HEK293 (cell line): Measurements from ENCODE around the gene MALT1.
A peak's percentile ranks its signal among the peaks of the same experiment; 100 is the strongest.

Experiments
- EGR2 ChIP-seq: fragments of 450-650 bp; formaldehyde crosslinking; IDR thresholded peaks from 2 replicates; pipeline ENCODE4 v1.5.1; 2016; ENCODE audit warnings: low read depth, missing biosample characterization, missing genetic modification characterization
- GLI4 ChIP-seq: fragments of 450-650 bp; formaldehyde crosslinking; IDR thresholded peaks from 2 replicates; pipeline ENCODE4 v1.5.1; 2016; ENCODE audit warnings: missing biosample characterization, missing genetic modification characterization
- IKZF3 ChIP-seq: fragments of 450-650 bp; IDR thresholded peaks from 2 replicates; pipeline ENCODE4 v1.5.0; 2018; ENCODE audit warnings: missing biosample characterization, mild to moderate bottlenecking, missing genetic modification characterization, moderate library complexity
- PATZ1 ChIP-seq: fragments of 450-650 bp; formaldehyde crosslinking; IDR thresholded peaks from 2 replicates; pipeline ENCODE4 v1.5.1; 2016; ENCODE audit warnings: missing biosample characterization, missing genetic modification characterization
- PBX3 ChIP-seq: sonication (generic); formaldehyde crosslinking; IDR thresholded peaks from 2 replicates; pipeline ENCODE4 v1.8.1; 2022; ENCODE audit warnings: mild to moderate bottlenecking, moderate library complexity, missing genetic modification reagents
- SCRT2 ChIP-seq: fragments of 450-650 bp; formaldehyde crosslinking; IDR thresholded peaks from 2 replicates; pipeline ENCODE4 v1.5.1; 2016; ENCODE audit warnings: missing biosample characterization, missing genetic modification characterization
- SP2 ChIP-seq: fragments of 450-650 bp; formaldehyde crosslinking; IDR thresholded peaks from 2 replicates; pipeline ENCODE4 v1.5.1; 2016; ENCODE audit warnings: missing biosample characterization, missing genetic modification characterization
- ZFP3 ChIP-seq: fragments of 450-650 bp; formaldehyde crosslinking; IDR thresholded peaks from 2 replicates; pipeline ENCODE4 v1.5.1; 2016; ENCODE audit warnings: low read depth, missing biosample characterization, missing genetic modification characterization
- ZFP37 ChIP-seq: fragments of 450-650 bp; formaldehyde crosslinking; IDR thresholded peaks from 2 replicates; pipeline ENCODE4 v1.5.1; 2016; ENCODE audit warnings: missing biosample characterization, missing genetic modification characterization
- ZFP41 ChIP-seq: fragments of 450-650 bp; formaldehyde crosslinking; IDR thresholded peaks from 2 replicates; pipeline ENCODE4 v1.5.1; 2016; ENCODE audit warnings: missing biosample characterization, missing genetic modification characterization, borderline replicate concordance
- ZIC2 ChIP-seq: fragments of 450-650 bp; formaldehyde crosslinking; IDR thresholded peaks from 2 replicates; pipeline ENCODE4 v1.5.1; 2016; ENCODE audit warnings: missing biosample characterization, missing genetic modification characterization
- ZNF155 ChIP-seq: fragments of 450-650 bp; formaldehyde crosslinking; IDR thresholded peaks from 2 replicates; pipeline ENCODE4 v1.5.1; 2016; ENCODE audit warnings: missing biosample characterization, missing genetic modification characterization
- ZNF223 ChIP-seq: fragments of 450-650 bp; formaldehyde crosslinking; IDR thresholded peaks from 2 replicates; pipeline ENCODE4 v1.5.1; 2016; ENCODE audit warnings: missing biosample characterization, missing genetic modification characterization
- ZNF324 ChIP-seq: fragments of 450-650 bp; formaldehyde crosslinking; IDR thresholded peaks from 2 replicates; pipeline ENCODE4 v1.5.1; 2016; ENCODE audit warnings: missing biosample characterization, missing genetic modification characterization
- ZNF341 ChIP-seq: fragments of 450-650 bp; formaldehyde crosslinking; IDR thresholded peaks from 2 replicates; pipeline ENCODE4; 2016; ENCODE audit warnings: low read depth, missing biosample characterization, missing genetic modification characterization
- ZNF473 ChIP-seq: fragments of 450-650 bp; formaldehyde crosslinking; IDR thresholded peaks from 2 replicates; pipeline ENCODE4 v1.5.1; 2017; ENCODE audit warnings: missing biosample characterization, missing genetic modification characterization
- ZNF514 ChIP-seq: fragments of 450-650 bp; formaldehyde crosslinking; IDR thresholded peaks from 2 replicates; pipeline ENCODE4 v1.5.1; 2016; ENCODE audit warnings: missing biosample characterization, missing genetic modification characterization
- ZNF521 ChIP-seq: fragments of 450-650 bp; formaldehyde crosslinking; IDR thresholded peaks from 2 replicates; pipeline ENCODE4 v1.5.1; 2017; ENCODE audit warnings: missing biosample characterization, mild to moderate bottlenecking, missing genetic modification characterization
- ZNF544 ChIP-seq: fragments of 450-650 bp; formaldehyde crosslinking; IDR thresholded peaks from 2 replicates; pipeline ENCODE4 v1.5.0; 2017; ENCODE audit warnings: missing biosample characterization, missing genetic modification characterization
- ZNF548 ChIP-seq: fragments of 450-650 bp; formaldehyde crosslinking; IDR thresholded peaks from 2 replicates; pipeline ENCODE4 v1.5.1; 2016; ENCODE audit warnings: missing biosample characterization, missing genetic modification characterization
- ZNF549 ChIP-seq: fragments of 450-650 bp; IDR thresholded peaks from 2 replicates; pipeline ENCODE4 v1.5.1; 2018; ENCODE audit warnings: missing biosample characterization, missing genetic modification characterization, mild to moderate bottlenecking, inconsistent platforms, moderate library complexity
- ZNF561 ChIP-seq: fragments of 450-650 bp; IDR thresholded peaks from 2 replicates; pipeline ENCODE4 v1.5.1; 2018; ENCODE audit warnings: missing biosample characterization, missing genetic modification characterization, borderline replicate concordance
- ZNF571 ChIP-seq: fragments of 450-650 bp; formaldehyde crosslinking; IDR thresholded peaks from 2 replicates; pipeline ENCODE4 v1.5.0; 2017; ENCODE audit warnings: missing biosample characterization, missing genetic modification characterization
- ZNF585B ChIP-seq: fragments of 450-650 bp; formaldehyde crosslinking; IDR thresholded peaks from 2 replicates; pipeline ENCODE4 v1.5.1; 2016; ENCODE audit warnings: missing biosample characterization, missing genetic modification characterization
- ZNF626 ChIP-seq: fragments of 450-650 bp; sonication (Bioruptor Pico); formaldehyde crosslinking; IDR thresholded peaks from 2 replicates; pipeline ENCODE4 v1.5.1; 2018; ENCODE audit warnings: missing biosample characterization, missing genetic modification characterization, inconsistent platforms
- ZNF629 ChIP-seq: fragments of 450-650 bp; formaldehyde crosslinking; IDR thresholded peaks from 2 replicates; pipeline ENCODE4 v1.5.1; 2017; ENCODE audit warnings: missing biosample characterization, missing genetic modification characterization
- ZNF654 ChIP-seq: fragments of 450-650 bp; formaldehyde crosslinking; IDR thresholded peaks from 2 replicates; pipeline ENCODE4 v1.5.1; 2016; ENCODE audit warnings: low read depth, missing biosample characterization, missing genetic modification characterization
- ZNF658 ChIP-seq: fragments of 450-650 bp; formaldehyde crosslinking; IDR thresholded peaks from 2 replicates; pipeline ENCODE4; 2016; ENCODE audit warnings: missing biosample characterization, missing genetic modification characterization
- ZNF664 ChIP-seq: fragments of 450-650 bp; formaldehyde crosslinking; IDR thresholded peaks from 2 replicates; pipeline ENCODE4 v1.5.1; 2016; ENCODE audit warnings: missing biosample characterization, missing genetic modification characterization
- ZNF677 ChIP-seq: fragments of 450-650 bp; IDR thresholded peaks from 2 replicates; pipeline ENCODE4 v1.5.0; 2018; ENCODE audit warnings: missing biosample characterization, mild to moderate bottlenecking, missing genetic modification characterization, moderate library complexity
- ZNF701 ChIP-seq: fragments of 450-650 bp; formaldehyde crosslinking; IDR thresholded peaks from 2 replicates; pipeline ENCODE4 v1.5.1; 2016; ENCODE audit warnings: missing biosample characterization, missing genetic modification characterization
- ZNF707 ChIP-seq: fragments of 450-650 bp; formaldehyde crosslinking; IDR thresholded peaks from 2 replicates; pipeline ENCODE4 v1.5.1; 2016; ENCODE audit warnings: missing biosample characterization, missing genetic modification characterization
- ZNF776 ChIP-seq: fragments of 450-650 bp; formaldehyde crosslinking; IDR thresholded peaks from 2 replicates; pipeline ENCODE4 v1.5.0; 2017; ENCODE audit warnings: missing biosample characterization, missing genetic modification characterization, borderline replicate concordance
- ZNF777 ChIP-seq: fragments of 450-650 bp; formaldehyde crosslinking; IDR thresholded peaks from 2 replicates; pipeline ENCODE4 v1.5.1; 2017; ENCODE audit warnings: missing biosample characterization, missing genetic modification characterization, borderline replicate concordance
- ZNF837 ChIP-seq: fragments of 450-650 bp; formaldehyde crosslinking; IDR thresholded peaks from 2 replicates; pipeline ENCODE4 v1.5.1; 2016; ENCODE audit warnings: missing biosample characterization, missing genetic modification characterization
- ZSCAN30 ChIP-seq: fragments of 450-650 bp; IDR thresholded peaks from 2 replicates; pipeline ENCODE4 v1.5.1; 2018; ENCODE audit warnings: missing biosample characterization, mild to moderate bottlenecking, missing genetic modification characterization, moderate library complexity
- TF ChIP-seq, protein P1 (sequence below): fragments of 450-650 bp; formaldehyde crosslinking; IDR thresholded peaks from 2 replicates; pipeline ENCODE4 v1.5.1; 2016; ENCODE audit warnings: missing biosample characterization, missing genetic modification characterization
- TF ChIP-seq, protein P2 (sequence below): fragments of 450-650 bp; formaldehyde crosslinking; IDR thresholded peaks from 2 replicates; pipeline ENCODE4 v1.5.1; 2017; ENCODE audit warnings: missing biosample characterization, missing genetic modification characterization

MALT1 gene

GRCh38 chr18:58671111-58671631 lies at the start of gene MALT1 (continued):
- TF ChIP-seq, protein P1, sequence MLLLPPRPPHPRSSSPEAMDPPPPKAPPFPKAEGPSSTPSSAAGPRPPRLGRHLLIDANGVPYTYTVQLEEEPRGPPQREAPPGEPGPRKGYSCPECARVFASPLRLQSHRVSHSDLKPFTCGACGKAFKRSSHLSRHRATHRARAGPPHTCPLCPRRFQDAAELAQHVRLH, result no peak
- peak; percentile 57 for TF ChIP-seq SP2 (tag by site-specific recombination)
- no peak for TF ChIP-seq ZNF654 (tag by site-specific recombination)
- TF ChIP-seq ZNF664 (tag by site-specific recombination), result no peak
- TF ChIP-seq ZNF521, result no peak
- no peak for TF ChIP-seq ZNF701 (tag by site-specific recombination)
- peak; percentile 66 for TF ChIP-seq PBX3 (CRISPR knock-in tag)
- peak; percentile 96 for TF ChIP-seq EGR2 (tag by site-specific recombination)
- TF ChIP-seq ZNF544, result no peak
- no peak; the same call in 1 of the 2 replicates for TF ChIP-seq ZNF561
- no peak for TF ChIP-seq ZNF626 (tag by site-specific recombination)
- TF ChIP-seq ZNF549 (tag by site-specific recombination), result no peak
- no peak for TF ChIP-seq ZNF155 (tag by site-specific recombination)
- no peak for TF ChIP-seq ZNF585B (tag by site-specific recombination)
- no peak for TF ChIP-seq ZNF777 (tag by site-specific recombination)
- TF ChIP-seq GLI4, result no peak
- TF ChIP-seq ZFP3 (tag by site-specific recombination), result no peak
- TF ChIP-seq ZNF548 (tag by site-specific recombination), result no peak
- no peak for TF ChIP-seq ZNF629
- no peak for TF ChIP-seq SCRT2 (tag by site-specific recombination)
- TF ChIP-seq ZNF837 (tag by site-specific recombination), result no peak
- no peak for TF ChIP-seq ZNF707 (tag by site-specific recombination)
- TF ChIP-seq ZNF776 (tag by site-specific recombination), result no peak
- TF ChIP-seq IKZF3, result peak; percentile 53
- TF ChIP-seq ZNF223 (tag by site-specific recombination), result no peak
- no peak for TF ChIP-seq ZNF324
- TF ChIP-seq ZIC2 (tag by site-specific recombination), result peak; percentile 57
- TF ChIP-seq ZNF341 (tag by site-specific recombination), result peak; percentile 33; the same call in 1 of the 2 replicates
- peak; percentile 63; the same call in 1 of the 2 replicates for TF ChIP-seq ZSCAN30 (tag by site-specific recombination)
- no peak for TF ChIP-seq ZNF473
- no peak for TF ChIP-seq ZNF571 (tag by site-specific recombination)
- TF ChIP-seq ZFP37 (tag by site-specific recombination), result peak; percentile 56; the same call in 1 of the 2 replicates
- no peak for TF ChIP-seq ZNF677 (tag by site-specific recombination)
- TF ChIP-seq ZNF514 (tag by site-specific recombination), result no peak
- no peak for TF ChIP-seq ZFP41 (tag by site-specific recombination)
- TF ChIP-seq, protein P2, sequence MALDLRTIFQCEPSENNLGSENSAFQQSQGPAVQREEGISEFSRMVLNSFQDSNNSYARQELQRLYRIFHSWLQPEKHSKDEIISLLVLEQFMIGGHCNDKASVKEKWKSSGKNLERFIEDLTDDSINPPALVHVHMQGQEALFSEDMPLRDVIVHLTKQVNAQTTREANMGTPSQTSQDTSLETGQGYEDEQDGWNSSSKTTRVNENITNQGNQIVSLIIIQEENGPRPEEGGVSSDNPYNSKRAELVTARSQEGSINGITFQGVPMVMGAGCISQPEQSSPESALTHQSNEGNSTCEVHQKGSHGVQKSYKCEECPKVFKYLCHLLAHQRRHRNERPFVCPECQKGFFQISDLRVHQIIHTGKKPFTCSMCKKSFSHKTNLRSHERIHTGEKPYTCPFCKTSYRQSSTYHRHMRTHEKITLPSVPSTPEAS (tag by site-specific recombination), result no peak
- TF ChIP-seq PATZ1, result peak; percentile 59
- no peak for TF ChIP-seq ZNF658 (tag by site-specific recombination)
